HEK293 (cell line): ENCODE results near the gene EFNA2.

ENCODE experiments used
- HOXA7 ChIP-seq: sonication (generic); formaldehyde crosslinking; IDR thresholded peaks from 2 replicates; pipeline ENCODE4 v1.8.1; 2022; ENCODE audit warnings: missing genetic modification reagents, borderline replicate concordance
- KLF10 ChIP-seq: fragments of 450-650 bp; IDR thresholded peaks from 2 replicates; pipeline ENCODE4 v1.5.1; 2018; ENCODE audit warnings: missing biosample characterization, mild to moderate bottlenecking, missing genetic modification characterization
- KLF9 ChIP-seq: fragments of 450-650 bp; formaldehyde crosslinking; IDR thresholded peaks from 2 replicates; pipeline ENCODE4 v1.5.1; 2016; ENCODE audit warnings: missing biosample characterization, missing genetic modification characterization, low read depth
- SP2 ChIP-seq: fragments of 450-650 bp; formaldehyde crosslinking; IDR thresholded peaks from 2 replicates; pipeline ENCODE4 v1.5.1; 2016; ENCODE audit warnings: missing biosample characterization, missing genetic modification characterization
- SP3 ChIP-seq: fragments of 450-650 bp; formaldehyde crosslinking; IDR thresholded peaks from 2 replicates; pipeline ENCODE4 v1.5.1; 2016; ENCODE audit warnings: missing biosample characterization, missing genetic modification characterization
- ZBTB20 ChIP-seq: fragments of 450-650 bp; formaldehyde crosslinking; IDR thresholded peaks from 2 replicates; pipeline ENCODE4 v1.5.1; 2016; ENCODE audit warnings: missing biosample characterization, missing genetic modification characterization
- ZBTB21 ChIP-seq: fragments of 450-650 bp; formaldehyde crosslinking; IDR thresholded peaks from 2 replicates; pipeline ENCODE4 v1.5.1; 2017; ENCODE audit warnings: missing biosample characterization, missing genetic modification characterization
- ZBTB48 ChIP-seq: fragments of 450-650 bp; formaldehyde crosslinking; IDR thresholded peaks from 2 replicates; pipeline ENCODE4 v1.5.1; 2016; ENCODE audit warnings: missing biosample characterization, missing genetic modification characterization
- ZFP41 ChIP-seq: fragments of 450-650 bp; formaldehyde crosslinking; IDR thresholded peaks from 2 replicates; pipeline ENCODE4 v1.5.1; 2016; ENCODE audit warnings: missing biosample characterization, missing genetic modification characterization, borderline replicate concordance
- ZNF175 ChIP-seq: fragments of 450-650 bp; formaldehyde crosslinking; IDR thresholded peaks from 2 replicates; pipeline ENCODE4 v1.5.1; 2016; ENCODE audit warnings: missing biosample characterization, missing genetic modification characterization
- ZNF214 ChIP-seq: fragments of 450-650 bp; formaldehyde crosslinking; IDR thresholded peaks from 2 replicates; pipeline ENCODE4 v1.5.1; 2017; ENCODE audit warnings: missing biosample characterization, mild to moderate bottlenecking, missing genetic modification characterization, borderline replicate concordance
- ZNF24 ChIP-seq: fragments of 450-650 bp; formaldehyde crosslinking; IDR thresholded peaks from 2 replicates; pipeline ENCODE4 v1.5.1; 2016; ENCODE audit warnings: missing biosample characterization, missing genetic modification characterization
- ZNF274 ChIP-seq, 2 experiments: fragments of 200-500 bp in 1 of 2; fragments of 450-650 bp in 1 of 2; sonication (Bioruptor generic) in 1 of 2; formaldehyde crosslinking in 1 of 2; IDR thresholded peaks; 2 replicates each; pipeline versions ENCODE4 v1.5.1 to v1.6.1; 2014 to 2016; ENCODE audit warnings: borderline replicate concordance in 1 of 2, inconsistent platforms in 1 of 2, low read length in 1 of 2, missing biosample characterization in 1 of 2, missing genetic modification characterization in 1 of 2
- ZNF302 ChIP-seq: fragments of 450-650 bp; formaldehyde crosslinking; IDR thresholded peaks from 2 replicates; pipeline ENCODE4 v1.5.1; 2016; ENCODE audit warnings: missing biosample characterization, missing genetic modification characterization, low read depth
- ZNF311 ChIP-seq: fragments of 450-650 bp; formaldehyde crosslinking; IDR thresholded peaks from 2 replicates; pipeline ENCODE4 v1.5.1; 2017; ENCODE audit warnings: missing biosample characterization, missing genetic modification characterization, borderline replicate concordance
- ZNF324 ChIP-seq: fragments of 450-650 bp; formaldehyde crosslinking; IDR thresholded peaks from 2 replicates; pipeline ENCODE4 v1.5.1; 2016; ENCODE audit warnings: missing biosample characterization, missing genetic modification characterization
- ZNF335 ChIP-seq: fragments of 450-650 bp; formaldehyde crosslinking; conservative IDR thresholded peaks from 2 replicates; pipeline ENCODE4 v1.5.1; 2016; ENCODE audit warnings: missing biosample characterization, missing genetic modification characterization
- ZNF37A ChIP-seq: fragments of 450-650 bp; IDR thresholded peaks from 2 replicates; pipeline ENCODE4 v1.5.1; 2018; ENCODE audit warnings: missing biosample characterization, missing genetic modification characterization
- ZNF473 ChIP-seq: fragments of 450-650 bp; formaldehyde crosslinking; IDR thresholded peaks from 2 replicates; pipeline ENCODE4 v1.5.1; 2017; ENCODE audit warnings: missing biosample characterization, missing genetic modification characterization
- ZNF544 ChIP-seq: fragments of 450-650 bp; formaldehyde crosslinking; IDR thresholded peaks from 2 replicates; pipeline ENCODE4 v1.5.0; 2017; ENCODE audit warnings: missing biosample characterization, missing genetic modification characterization
- ZNF610 ChIP-seq: fragments of 450-650 bp; formaldehyde crosslinking; IDR thresholded peaks from 2 replicates; pipeline ENCODE4 v1.5.1; 2016; ENCODE audit warnings: missing biosample characterization, missing genetic modification characterization, borderline replicate concordance
- ZNF624 ChIP-seq: fragments of 450-650 bp; formaldehyde crosslinking; IDR thresholded peaks from 2 replicates; pipeline ENCODE4 v1.5.1; 2017; ENCODE audit warnings: missing biosample characterization, missing genetic modification characterization
- ZNF677 ChIP-seq: fragments of 450-650 bp; IDR thresholded peaks from 2 replicates; pipeline ENCODE4 v1.5.0; 2018; ENCODE audit warnings: missing biosample characterization, mild to moderate bottlenecking, missing genetic modification characterization, moderate library complexity
- ZNF768 ChIP-seq: fragments of 450-650 bp; formaldehyde crosslinking; IDR thresholded peaks from 2 replicates; pipeline ENCODE4 v1.5.1; 2018; ENCODE audit warnings: missing biosample characterization, mild to moderate bottlenecking, missing genetic modification characterization
- ZNF785 ChIP-seq: fragments of 450-650 bp; formaldehyde crosslinking; IDR thresholded peaks from 2 replicates; pipeline ENCODE4 v1.5.1; 2016; ENCODE audit warnings: missing biosample characterization, missing genetic modification characterization
- ZNF791 ChIP-seq: fragments of 450-650 bp; formaldehyde crosslinking; IDR thresholded peaks from 2 replicates; pipeline ENCODE4 v1.5.1; 2016; ENCODE audit warnings: missing biosample characterization, missing genetic modification characterization
- TF ChIP-seq, protein P1 (sequence below): fragments of 450-650 bp; IDR thresholded peaks from 2 replicates; pipeline ENCODE4 v1.5.1; 2018; ENCODE audit warnings: missing biosample characterization, missing genetic modification characterization
- TF ChIP-seq, protein P2 (sequence below): fragments of 450-650 bp; formaldehyde crosslinking; IDR thresholded peaks from 2 replicates; pipeline ENCODE4 v1.5.1; 2016; ENCODE audit warnings: missing biosample characterization, missing genetic modification characterization
- TF ChIP-seq, protein P3 (sequence below): fragments of 450-650 bp; formaldehyde crosslinking; IDR thresholded peaks from 2 replicates; pipeline ENCODE4 v1.5.1; 2016; ENCODE audit warnings: missing biosample characterization, missing genetic modification characterization
- TF ChIP-seq, protein P4 (sequence below): fragments of 450-650 bp; formaldehyde crosslinking; IDR thresholded peaks from 2 replicates; pipeline ENCODE4 v1.5.1; 2016; ENCODE audit warnings: missing biosample characterization, missing genetic modification characterization

The EFNA2 gene

DNA sequence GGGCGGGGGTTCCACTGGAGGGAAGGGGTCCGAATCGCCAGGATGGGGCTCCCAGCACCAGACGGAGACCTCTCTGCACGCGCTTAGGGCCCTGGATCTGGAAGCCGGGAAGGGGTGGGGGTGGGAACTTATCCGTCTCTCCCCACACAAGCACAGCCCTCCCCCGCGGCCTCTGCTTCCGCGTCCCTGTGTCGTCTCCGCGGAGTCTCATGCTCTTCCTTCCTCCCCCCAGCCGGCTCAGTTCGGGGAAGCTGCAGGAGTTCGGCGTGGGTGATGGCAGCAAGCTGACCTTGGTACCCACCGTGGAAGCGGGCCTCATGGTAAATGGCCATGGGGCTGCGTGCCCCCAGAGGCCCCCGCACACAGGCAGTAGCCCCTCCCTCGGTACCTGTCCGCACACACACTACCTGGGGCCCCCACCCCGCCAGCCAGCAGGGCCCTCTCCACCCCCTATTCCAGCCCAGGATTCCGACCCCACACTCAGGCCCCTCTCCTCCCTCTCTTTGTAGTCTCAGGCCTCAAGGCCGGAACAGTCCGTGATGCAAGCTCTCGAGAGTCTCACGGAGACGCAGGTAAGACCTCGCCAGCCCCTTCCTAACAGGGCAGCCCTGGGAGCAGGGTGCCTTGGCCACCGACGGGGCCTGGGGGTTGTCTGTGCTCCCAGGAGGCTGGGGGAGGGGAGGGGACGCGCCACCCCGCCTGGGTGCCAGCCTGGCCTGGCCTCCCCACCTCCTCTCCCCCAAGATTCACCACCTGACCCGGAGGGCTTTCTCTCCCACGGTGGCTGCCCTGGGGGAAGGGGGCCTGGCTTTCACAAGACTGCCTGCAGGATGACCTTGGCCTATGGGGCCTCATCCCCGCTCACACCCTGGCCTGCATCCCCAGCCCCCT, 34.1 kb upstream of the EFNA2 start (continued):
- TF ChIP-seq ZBTB21 (tag by site-specific recombination) (no peak; the same call in 1 of the 2 replicates), ZNF302 (no peak), SP2 (tag by site-specific recombination) (peak; percentile 72), ZNF274 (IDR thresholded peaks at IDR 0.05; ENCODE audit: low read length) (no peak), ZNF274 (tag by site-specific recombination; IDR thresholded peaks at IDR 0.05; ENCODE audit: borderline replicate concordance) (no peak), ZNF24 (tag by site-specific recombination) (peak; percentile 15; the same call in 1 of the 2 replicates), ZBTB48 (tag by site-specific recombination) (0 out of 2 replicates have a peak, but pooled peaks have one; percentile 19), ZFP41 (tag by site-specific recombination) (no peak), ZNF610 (tag by site-specific recombination) (no peak), ZNF175 (tag by site-specific recombination) (no peak), ZNF214 (no peak), ZNF324 (tag by site-specific recombination) (no peak), ZBTB20 (tag by site-specific recombination) (peak; percentile 87), ZNF311 (no peak), HOXA7 (CRISPR knock-in tag) (no peak), ZNF791 (tag by site-specific recombination) (no peak), ZNF624 (tag by site-specific recombination) (no peak), SP3 (tag by site-specific recombination) (no peak), ZNF37A (tag by site-specific recombination) (no peak), ZNF677 (tag by site-specific recombination) (no peak), ZNF768 (tag by site-specific recombination) (no peak), ZNF544 (tag by site-specific recombination) (no peak), KLF10 (tag by site-specific recombination) (no peak), ZNF473 (tag by site-specific recombination) (no peak), ZNF335 (tag by site-specific recombination) (no peak; the same call in 1 of the 2 replicates), ZNF785 (no peak), KLF9 (tag by site-specific recombination) (no peak; the same call in 1 of the 2 replicates)
- TF ChIP-seq, protein P1, sequence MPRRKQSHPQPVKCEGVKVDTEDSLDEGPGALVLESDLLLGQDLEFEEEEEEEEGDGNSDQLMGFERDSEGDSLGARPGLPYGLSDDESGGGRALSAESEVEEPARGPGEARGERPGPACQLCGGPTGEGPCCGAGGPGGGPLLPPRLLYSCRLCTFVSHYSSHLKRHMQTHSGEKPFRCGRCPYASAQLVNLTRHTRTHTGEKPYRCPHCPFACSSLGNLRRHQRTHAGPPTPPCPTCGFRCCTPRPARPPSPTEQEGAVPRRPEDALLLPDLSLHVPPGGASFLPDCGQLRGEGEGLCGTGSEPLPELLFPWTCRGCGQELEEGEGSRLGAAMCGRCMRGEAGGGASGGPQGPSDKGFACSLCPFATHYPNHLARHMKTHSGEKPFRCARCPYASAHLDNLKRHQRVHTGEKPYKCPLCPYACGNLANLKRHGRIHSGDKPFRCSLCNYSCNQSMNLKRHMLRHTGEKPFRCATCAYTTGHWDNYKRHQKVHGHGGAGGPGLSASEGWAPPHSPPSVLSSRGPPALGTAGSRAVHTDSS (tag by site-specific recombination), result no peak
- TF ChIP-seq, protein P2, sequence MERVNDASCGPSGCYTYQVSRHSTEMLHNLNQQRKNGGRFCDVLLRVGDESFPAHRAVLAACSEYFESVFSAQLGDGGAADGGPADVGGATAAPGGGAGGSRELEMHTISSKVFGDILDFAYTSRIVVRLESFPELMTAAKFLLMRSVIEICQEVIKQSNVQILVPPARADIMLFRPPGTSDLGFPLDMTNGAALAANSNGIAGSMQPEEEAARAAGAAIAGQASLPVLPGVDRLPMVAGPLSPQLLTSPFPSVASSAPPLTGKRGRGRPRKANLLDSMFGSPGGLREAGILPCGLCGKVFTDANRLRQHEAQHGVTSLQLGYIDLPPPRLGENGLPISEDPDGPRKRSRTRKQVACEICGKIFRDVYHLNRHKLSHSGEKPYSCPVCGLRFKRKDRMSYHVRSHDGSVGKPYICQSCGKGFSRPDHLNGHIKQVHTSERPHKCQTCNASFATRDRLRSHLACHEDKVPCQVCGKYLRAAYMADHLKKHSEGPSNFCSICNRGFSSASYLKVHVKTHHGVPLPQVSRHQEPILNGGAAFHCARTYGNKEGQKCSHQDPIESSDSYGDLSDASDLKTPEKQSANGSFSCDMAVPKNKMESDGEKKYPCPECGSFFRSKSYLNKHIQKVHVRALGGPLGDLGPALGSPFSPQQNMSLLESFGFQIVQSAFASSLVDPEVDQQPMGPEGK (tag by site-specific recombination), result peak; percentile 97
- TF ChIP-seq, protein P3, sequence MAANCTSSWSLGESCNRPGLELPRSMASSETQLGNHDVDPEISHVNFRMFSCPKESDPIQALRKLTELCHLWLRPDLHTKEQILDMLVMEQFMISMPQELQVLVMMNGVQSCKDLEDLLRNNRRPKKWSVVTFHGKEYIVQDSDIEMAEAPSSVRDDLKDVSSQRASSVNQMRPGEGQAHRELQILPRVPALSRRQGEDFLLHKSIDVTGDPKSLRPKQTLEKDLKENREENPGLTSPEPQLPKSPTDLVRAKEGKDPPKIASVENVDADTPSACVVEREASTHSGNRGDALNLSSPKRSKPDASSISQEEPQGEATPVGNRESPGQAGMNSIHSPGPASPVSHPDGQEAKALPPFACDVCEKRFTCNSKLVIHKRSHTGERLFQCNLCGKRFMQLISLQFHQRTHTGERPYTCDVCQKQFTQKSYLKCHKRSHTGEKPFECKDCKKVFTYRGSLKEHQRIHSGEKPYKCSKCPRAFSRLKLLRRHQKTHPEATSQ (tag by site-specific recombination), result no peak
- TF ChIP-seq, protein P4, sequence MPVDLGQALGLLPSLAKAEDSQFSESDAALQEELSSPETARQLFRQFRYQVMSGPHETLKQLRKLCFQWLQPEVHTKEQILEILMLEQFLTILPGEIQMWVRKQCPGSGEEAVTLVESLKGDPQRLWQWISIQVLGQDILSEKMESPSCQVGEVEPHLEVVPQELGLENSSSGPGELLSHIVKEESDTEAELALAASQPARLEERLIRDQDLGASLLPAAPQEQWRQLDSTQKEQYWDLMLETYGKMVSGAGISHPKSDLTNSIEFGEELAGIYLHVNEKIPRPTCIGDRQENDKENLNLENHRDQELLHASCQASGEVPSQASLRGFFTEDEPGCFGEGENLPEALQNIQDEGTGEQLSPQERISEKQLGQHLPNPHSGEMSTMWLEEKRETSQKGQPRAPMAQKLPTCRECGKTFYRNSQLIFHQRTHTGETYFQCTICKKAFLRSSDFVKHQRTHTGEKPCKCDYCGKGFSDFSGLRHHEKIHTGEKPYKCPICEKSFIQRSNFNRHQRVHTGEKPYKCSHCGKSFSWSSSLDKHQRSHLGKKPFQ (tag by site-specific recombination), result no peak
